ENCODE data around the gene SLC24A3.

DNA sequence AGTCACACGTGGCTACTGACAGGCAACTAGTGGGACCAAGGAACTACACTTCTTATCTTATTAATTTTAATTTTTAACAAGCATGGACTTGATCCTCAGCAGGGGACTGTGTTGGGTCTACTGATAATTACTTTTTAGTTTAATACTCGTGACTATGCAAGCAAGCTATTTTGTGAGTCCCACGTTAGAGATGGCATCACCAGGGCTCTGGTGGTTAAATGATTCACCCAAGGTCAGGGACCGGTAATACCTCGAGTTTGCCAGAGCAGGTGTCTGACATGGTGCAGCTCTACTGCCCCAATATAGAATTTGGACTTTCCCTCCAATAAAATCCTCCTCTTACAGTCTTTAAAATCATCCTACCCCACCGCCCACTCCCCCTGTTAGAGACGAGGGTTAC, 447.0 kb downstream of the SLC24A3 start:
- TF ChIP-seq POLR2AphosphoS5 (IDR thresholded peaks at IDR 0.05; ENCODE audit: low read depth) (no peak), JUNB (IDR thresholded peaks at IDR 0.05; ENCODE audit: unreplicated experiment) (no peak), EZH2phosphoT487 (IDR thresholded peaks at IDR 0.05; ENCODE audit: unreplicated experiment) (no peak), EZH2 (IDR thresholded peaks at IDR 0.05; ENCODE audit: low read depth, unreplicated experiment) (no peak)
- TF ChIP-seq, protein P1, sequence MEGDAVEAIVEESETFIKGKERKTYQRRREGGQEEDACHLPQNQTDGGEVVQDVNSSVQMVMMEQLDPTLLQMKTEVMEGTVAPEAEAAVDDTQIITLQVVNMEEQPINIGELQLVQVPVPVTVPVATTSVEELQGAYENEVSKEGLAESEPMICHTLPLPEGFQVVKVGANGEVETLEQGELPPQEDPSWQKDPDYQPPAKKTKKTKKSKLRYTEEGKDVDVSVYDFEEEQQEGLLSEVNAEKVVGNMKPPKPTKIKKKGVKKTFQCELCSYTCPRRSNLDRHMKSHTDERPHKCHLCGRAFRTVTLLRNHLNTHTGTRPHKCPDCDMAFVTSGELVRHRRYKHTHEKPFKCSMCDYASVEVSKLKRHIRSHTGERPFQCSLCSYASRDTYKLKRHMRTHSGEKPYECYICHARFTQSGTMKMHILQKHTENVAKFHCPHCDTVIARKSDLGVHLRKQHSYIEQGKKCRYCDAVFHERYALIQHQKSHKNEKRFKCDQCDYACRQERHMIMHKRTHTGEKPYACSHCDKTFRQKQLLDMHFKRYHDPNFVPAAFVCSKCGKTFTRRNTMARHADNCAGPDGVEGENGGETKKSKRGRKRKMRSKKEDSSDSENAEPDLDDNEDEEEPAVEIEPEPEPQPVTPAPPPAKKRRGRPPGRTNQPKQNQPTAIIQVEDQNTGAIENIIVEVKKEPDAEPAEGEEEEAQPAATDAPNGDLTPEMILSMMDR (conservative IDR thresholded peaks at IDR 0.05; ENCODE audit: low read depth in 2 of 2) = no peak
